Measurements from ENCODE around the gene CNTNAP4.

Gene CNTNAP4

DNA sequence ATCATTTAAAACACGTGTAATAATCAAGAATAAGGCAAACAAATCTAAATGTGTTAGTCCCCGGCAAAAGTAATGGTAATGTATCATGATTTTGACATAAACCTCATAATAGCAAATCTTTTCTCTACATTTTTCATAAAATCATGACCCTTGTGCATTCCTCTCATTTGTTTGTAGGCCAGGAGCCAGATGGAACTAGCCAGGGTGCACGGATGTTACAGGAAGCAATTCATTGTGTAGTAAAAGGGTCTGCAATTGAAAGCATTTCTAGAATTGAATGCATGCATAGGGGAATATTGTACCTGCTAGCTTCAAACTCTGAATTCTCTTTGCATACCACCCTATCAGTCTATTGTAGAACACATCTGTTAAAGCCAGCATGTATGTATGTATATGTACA is 66.6 kb downstream of the CNTNAP4 start:
- Histone ChIP-seq H3K79me1 (ENCODE audit: low read depth, low read length) (no peaks in the 10 kb centered on the region), H3K9ac (ENCODE audit: low read depth, low read length, poor library complexity) (no peak overlapping the region), H3K27ac (replicated peaks; ENCODE audit: low read length) (no peak overlapping the region), H3K4me2 (ENCODE audit: insufficient read depth, low read length, poor library complexity, severe bottlenecking) (no peak overlapping the region), H2AFZ (ENCODE audit: low read length) (no peak overlapping the region), H3K36me3 (replicated peaks in 1 of 2; ENCODE audit: control insufficient read depth in 2 of 2, insufficient read depth in 2 of 2, low read length in 2 of 2) (no peaks in the 10 kb centered on the region), H3K4me1 (ENCODE audit: control insufficient read depth in 2 of 2, insufficient read depth in 1 of 2, low read depth in 1 of 2, low read length in 2 of 2) (no peaks in the 10 kb centered on the region), H3K4me3 (ENCODE audit: low read length in 2 of 2) (no peak overlapping the region), H4K91ac (ENCODE audit: low read depth, low read length, poor library complexity) (no peak overlapping the region), H3K9me3 (replicated peaks in 1 of 2; ENCODE audit: control insufficient read depth in 2 of 2, insufficient read depth in 1 of 2, low read depth in 1 of 2, low read length in 2 of 2) (no peaks in the 10 kb centered on the region), H2BK5ac (ENCODE audit: low read length) (no peak overlapping the region), H3K27me3 (ENCODE audit: control insufficient read depth in 3 of 3, insufficient read depth in 3 of 3, low read depth in 1 of 3, low read length in 3 of 3) (no peaks in the 10 kb centered on the region), H3K14ac (ENCODE audit: low read length) (no peak overlapping the region), H2BK120ac (ENCODE audit: low read depth, low read length) (no peak overlapping the region), H3K18ac (ENCODE audit: low read length) (no peak overlapping the region), H3K4ac (ENCODE audit: low read length) (no peak overlapping the region), H4K8ac (ENCODE audit: low read depth, low read length) (no peak overlapping the region), H2BK12ac (ENCODE audit: low read length) (no peak overlapping the region), H2BK15ac (ENCODE audit: low read length) (no peak overlapping the region), H2AK5ac (ENCODE audit: low read depth, low read length) (no peak overlapping the region), H3K23ac (ENCODE audit: low read depth, low read length, poor library complexity) (no peak overlapping the region)
- no peak for DNase-seq (ENCODE audit: low spot score)
- no CpG with 5 or more reads among the region's 3 CpGs for WGBS, 2 donors (ENCODE audit: extremely low coverage in 2 of 2, insufficient read length in 2 of 2, insufficient replicate concordance in 1 of 2)

DNA sequence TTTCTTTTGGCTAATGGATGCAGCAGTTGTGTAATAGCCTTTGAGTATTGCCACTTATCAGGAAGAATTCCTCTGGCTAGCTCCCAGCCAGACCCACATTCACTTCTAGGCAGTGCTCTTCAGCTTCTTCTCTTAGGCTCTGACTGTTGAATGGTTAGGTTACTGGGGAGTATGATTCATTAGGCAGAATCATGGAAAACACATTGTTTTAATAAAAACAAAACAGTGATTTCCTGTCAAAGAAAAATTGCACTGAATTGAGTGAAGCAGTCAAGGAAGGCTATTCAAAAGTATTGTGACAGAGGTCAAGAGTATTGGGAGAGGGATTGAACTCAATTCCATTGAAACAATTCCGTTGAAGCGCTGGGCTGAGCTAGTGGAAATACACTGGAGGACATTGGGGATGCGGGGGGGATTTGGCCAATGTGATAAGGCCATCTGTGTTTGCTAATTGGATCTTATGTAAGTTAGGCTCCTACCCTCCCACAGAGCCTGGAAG is 68.0 kb downstream of the CNTNAP4 start:
- Histone ChIP-seq H3K9me3 (replicated peaks in 1 of 2; ENCODE audit: control insufficient read depth in 2 of 2, insufficient read depth in 1 of 2, low read depth in 1 of 2, low read length in 2 of 2) (no peaks in the 10 kb centered on the region), H2AFZ (ENCODE audit: low read length) (no peak overlapping the region), H4K8ac (ENCODE audit: low read depth, low read length) (no peak overlapping the region), H2BK120ac (ENCODE audit: low read depth, low read length) (no peak overlapping the region), H2BK12ac (ENCODE audit: low read length) (no peak overlapping the region), H4K91ac (ENCODE audit: low read depth, low read length, poor library complexity) (no peak overlapping the region), H3K27ac (replicated peaks; ENCODE audit: low read length) (no peak overlapping the region), H3K23ac (ENCODE audit: low read depth, low read length, poor library complexity) (no peak overlapping the region), H2BK15ac (ENCODE audit: low read length) (no peak overlapping the region), H3K27me3 (ENCODE audit: control insufficient read depth in 3 of 3, insufficient read depth in 3 of 3, low read depth in 1 of 3, low read length in 3 of 3) (no peaks in the 10 kb centered on the region), H3K79me1 (ENCODE audit: low read depth, low read length) (no peaks in the 10 kb centered on the region), H2AK5ac (ENCODE audit: low read depth, low read length) (no peak overlapping the region), H3K4me1 (ENCODE audit: control insufficient read depth in 2 of 2, insufficient read depth in 1 of 2, low read depth in 1 of 2, low read length in 2 of 2) (no peaks in the 10 kb centered on the region), H3K4me3 (ENCODE audit: low read length in 2 of 2) (no peak overlapping the region), H3K9ac (ENCODE audit: low read depth, low read length, poor library complexity) (no peak overlapping the region), H3K36me3 (replicated peaks in 1 of 2; ENCODE audit: control insufficient read depth in 2 of 2, insufficient read depth in 2 of 2, low read length in 2 of 2) (no peaks in the 10 kb centered on the region), H3K4ac (ENCODE audit: low read length) (no peak overlapping the region), H2BK5ac (ENCODE audit: low read length) (no peak overlapping the region), H3K4me2 (ENCODE audit: insufficient read depth, low read length, poor library complexity, severe bottlenecking) (no peak overlapping the region), H3K14ac (ENCODE audit: low read length) (no peak overlapping the region), H3K18ac (ENCODE audit: low read length) (no peak overlapping the region)
- DNase-seq (ENCODE audit: low spot score), result no peak
- WGBS, 2 donors (ENCODE audit: extremely low coverage in 2 of 2, insufficient read length in 2 of 2, insufficient replicate concordance in 1 of 2), result no CpG with 5 or more reads among the region's 3 CpGs

GRCh38 chr16:76346210-76346609 is 69.0 kb downstream of the CNTNAP4 start:
- H4K91ac ChIP-seq (ENCODE audit: low read depth, low read length, poor library complexity), result no peak overlapping the region
- H3K18ac ChIP-seq (ENCODE audit: low read length), result no peak overlapping the region
- no peaks in the 10 kb centered on the region for H3K4me1 ChIP-seq (ENCODE audit: control insufficient read depth in 2 of 2, insufficient read depth in 1 of 2, low read depth in 1 of 2, low read length in 2 of 2)
- H3K14ac ChIP-seq (ENCODE audit: low read length), result no peak overlapping the region
- H3K9ac ChIP-seq (ENCODE audit: low read depth, low read length, poor library complexity), result no peak overlapping the region
- no peak overlapping the region for H2BK120ac ChIP-seq (ENCODE audit: low read depth, low read length)
- H3K27me3 ChIP-seq (ENCODE audit: control insufficient read depth in 3 of 3, insufficient read depth in 3 of 3, low read depth in 1 of 3, low read length in 3 of 3), result no peaks in the 10 kb centered on the region
- no peaks in the 10 kb centered on the region for H3K9me3 ChIP-seq (replicated peaks in 1 of 2; ENCODE audit: control insufficient read depth in 2 of 2, insufficient read depth in 1 of 2, low read depth in 1 of 2, low read length in 2 of 2)
- H3K23ac ChIP-seq (ENCODE audit: low read depth, low read length, poor library complexity), result no peak overlapping the region
- no peak overlapping the region for H4K8ac ChIP-seq (ENCODE audit: low read depth, low read length)
- DNase-seq (ENCODE audit: low spot score), result no peak
- H2AFZ ChIP-seq (ENCODE audit: low read length), result no peak overlapping the region
- H3K79me1 ChIP-seq (ENCODE audit: low read depth, low read length), result no peaks in the 10 kb centered on the region
- H3K27ac ChIP-seq (replicated peaks; ENCODE audit: low read length), result no peak overlapping the region
- no CpG with 5 or more reads among the region's 3 CpGs for WGBS, 2 donors (ENCODE audit: extremely low coverage in 2 of 2, insufficient read length in 2 of 2, insufficient replicate concordance in 1 of 2)
- no peak overlapping the region for H2BK12ac ChIP-seq (ENCODE audit: low read length)
- H2AK5ac ChIP-seq (ENCODE audit: low read depth, low read length), result no peak overlapping the region
- H3K4me2 ChIP-seq (ENCODE audit: insufficient read depth, low read length, poor library complexity, severe bottlenecking), result no peak overlapping the region
- no peak overlapping the region for H3K4ac ChIP-seq (ENCODE audit: low read length)
- no peak overlapping the region for H2BK5ac ChIP-seq (ENCODE audit: low read length)
- no peaks in the 10 kb centered on the region for H3K36me3 ChIP-seq (replicated peaks in 1 of 2; ENCODE audit: control insufficient read depth in 2 of 2, insufficient read depth in 2 of 2, low read length in 2 of 2)
- no peak overlapping the region for H3K4me3 ChIP-seq (ENCODE audit: low read length in 2 of 2)
- H2BK15ac ChIP-seq (ENCODE audit: low read length), result no peak overlapping the region

DNA sequence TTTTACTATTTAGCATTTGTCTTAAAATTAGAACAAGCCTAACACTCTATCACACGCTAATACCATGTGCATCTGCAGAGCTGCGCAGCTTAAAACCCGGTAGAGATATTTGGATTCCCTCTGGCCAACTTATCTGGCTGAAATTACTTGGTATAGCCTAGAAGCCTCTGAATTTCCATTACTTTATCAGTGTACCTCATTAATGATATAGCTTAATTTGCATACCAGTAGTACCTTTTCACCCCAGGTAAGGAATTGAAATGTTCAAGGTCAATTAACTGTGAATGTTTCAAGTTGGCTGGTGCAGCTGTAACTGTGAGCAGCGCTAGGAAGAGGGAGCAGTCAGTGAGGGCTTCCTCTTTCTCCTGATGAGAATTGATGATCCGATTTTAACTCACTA is 74.2 kb downstream of the CNTNAP4 start:
- DNase-seq (ENCODE audit: low spot score), result no peak
- H2BK15ac ChIP-seq (ENCODE audit: low read length), result no peak overlapping the region
- H3K27ac ChIP-seq (replicated peaks; ENCODE audit: low read length), result no peak overlapping the region
- H3K27me3 ChIP-seq (ENCODE audit: control insufficient read depth in 3 of 3, insufficient read depth in 3 of 3, low read depth in 1 of 3, low read length in 3 of 3), result no peaks in the 10 kb centered on the region
- H3K23ac ChIP-seq (ENCODE audit: low read depth, low read length, poor library complexity), result no peak overlapping the region
- no peak overlapping the region for H3K4me3 ChIP-seq (ENCODE audit: low read length in 2 of 2)
- no peak overlapping the region for H2BK12ac ChIP-seq (ENCODE audit: low read length)
- H3K9me3 ChIP-seq (replicated peaks in 1 of 2; ENCODE audit: control insufficient read depth in 2 of 2, insufficient read depth in 1 of 2, low read depth in 1 of 2, low read length in 2 of 2), result no peaks in the 10 kb centered on the region
- no peak overlapping the region for H3K4me2 ChIP-seq (ENCODE audit: insufficient read depth, low read length, poor library complexity, severe bottlenecking)
- no peak overlapping the region for H4K91ac ChIP-seq (ENCODE audit: low read depth, low read length, poor library complexity)
- H2AFZ ChIP-seq (ENCODE audit: low read length), result no peak overlapping the region
- no peak overlapping the region for H3K4ac ChIP-seq (ENCODE audit: low read length)
- no peak overlapping the region for H4K8ac ChIP-seq (ENCODE audit: low read depth, low read length)
- H3K18ac ChIP-seq (ENCODE audit: low read length), result no peak overlapping the region
- H3K14ac ChIP-seq (ENCODE audit: low read length), result no peak overlapping the region
- H3K79me1 ChIP-seq (ENCODE audit: low read depth, low read length), result no peaks in the 10 kb centered on the region
- no peak overlapping the region for H3K9ac ChIP-seq (ENCODE audit: low read depth, low read length, poor library complexity)
- H2AK5ac ChIP-seq (ENCODE audit: low read depth, low read length), result no peak overlapping the region
- no peaks in the 10 kb centered on the region for H3K36me3 ChIP-seq (replicated peaks in 1 of 2; ENCODE audit: control insufficient read depth in 2 of 2, insufficient read depth in 2 of 2, low read length in 2 of 2)
- WGBS, 2 donors (ENCODE audit: extremely low coverage in 2 of 2, insufficient read length in 2 of 2, insufficient replicate concordance in 1 of 2), result no CpG with 5 or more reads among the region's 5 CpGs
- no peak overlapping the region for H2BK120ac ChIP-seq (ENCODE audit: low read depth, low read length)
- H3K4me1 ChIP-seq (ENCODE audit: control insufficient read depth in 2 of 2, insufficient read depth in 1 of 2, low read depth in 1 of 2, low read length in 2 of 2), result no peaks in the 10 kb centered on the region
- no peak overlapping the region for H2BK5ac ChIP-seq (ENCODE audit: low read length)

Data from neuronal stem cell (in vitro differentiated cells).